PFSK-1 (cell line): ENCODE measurements around the gene CCL18.

ENCODE experiments used
- FOXP2 ChIP-seq: optimal IDR thresholded peaks from 2 replicates; pipeline ENCODE3; 2011; ENCODE audit warnings: borderline replicate concordance, control low read depth, inconsistent platforms; ENCODE audit not compliant: insufficient read depth; ENCODE audit errors: extremely low read length, extremely low read depth
- POLR2AphosphoS5 ChIP-seq: IDR thresholded peaks from 2 replicates; pipeline ENCODE4 v1.6.1; 2012; ENCODE audit warnings: low read depth, mild to moderate bottlenecking, control low read depth, low read length, moderate library complexity
- REST ChIP-seq, 2 experiments: IDR thresholded peaks; 2 replicates each; pipeline versions ENCODE4 v1.6.1 to v1.8.0; 2011 to 2012; ENCODE audit warnings: low read depth in 2 of 2, low read length in 2 of 2, control low read depth in 1 of 2, inconsistent platforms in 1 of 2, mild to moderate bottlenecking in 1 of 2, moderate library complexity in 1 of 2; ENCODE audit not compliant: insufficient read depth in 1 of 2
- SIN3A ChIP-seq: IDR thresholded peaks from 2 replicates; pipeline ENCODE4 v1.6.1; 2012; ENCODE audit warnings: mild to moderate bottlenecking, low read length, moderate library complexity, borderline replicate concordance; ENCODE audit not compliant: insufficient read depth
- TAF1 ChIP-seq: IDR thresholded peaks from 2 replicates; pipeline ENCODE4 v1.6.1; 2012; ENCODE audit warnings: low read length, control low read depth, borderline replicate concordance; ENCODE audit not compliant: insufficient read depth

Gene CCL18

GRCh38 chr17:36069136-36069535, 5.1 kb downstream of the CCL18 start:
- no peak for TF ChIP-seq POLR2AphosphoS5
- TF ChIP-seq REST (IDR thresholded peaks at IDR 0.05; ENCODE audit: insufficient read depth in 1 of 2, low read depth in 2 of 2, low read length in 2 of 2), result no peak
- TF ChIP-seq FOXP2, result no peak
- no peak for TF ChIP-seq TAF1
- no peak for TF ChIP-seq SIN3A

DNA sequence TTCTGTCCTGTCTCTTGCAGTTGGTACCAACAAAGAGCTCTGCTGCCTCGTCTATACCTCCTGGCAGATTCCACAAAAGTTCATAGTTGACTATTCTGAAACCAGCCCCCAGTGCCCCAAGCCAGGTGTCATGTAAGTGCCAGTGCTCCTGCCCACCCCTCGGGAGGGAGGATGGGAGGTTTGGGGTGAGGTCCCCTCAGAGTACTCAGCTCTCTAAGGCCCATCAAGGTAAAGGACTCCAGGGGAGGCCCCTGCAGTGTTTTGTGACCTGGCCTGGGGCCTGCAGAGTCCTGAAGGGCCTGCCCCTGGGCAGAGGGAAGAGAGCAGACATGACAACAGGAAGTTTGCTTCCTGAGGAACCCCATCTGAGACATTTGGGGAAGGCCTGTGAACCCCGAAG, 6.4 kb downstream of the CCL18 start:
- TF ChIP-seq SIN3A, result no peak
- TF ChIP-seq TAF1, result no peak
- no peak for TF ChIP-seq FOXP2
- no peak for TF ChIP-seq REST (IDR thresholded peaks at IDR 0.05; ENCODE audit: insufficient read depth in 1 of 2, low read depth in 2 of 2, low read length in 2 of 2)
- TF ChIP-seq POLR2AphosphoS5, result no peak

- TF ChIP-seq REST (IDR thresholded peaks at IDR 0.05; ENCODE audit: insufficient read depth in 1 of 2, low read depth in 2 of 2, low read length in 2 of 2) (no peak), TAF1 (no peak), FOXP2 (no peak), SIN3A (no peak), POLR2AphosphoS5 (no peak)
Observed at GRCh38 chr17:36071751-36072150, 7.7 kb downstream of the CCL18 start.

- TF ChIP-seq REST (IDR thresholded peaks at IDR 0.05; ENCODE audit: insufficient read depth in 1 of 2, low read depth in 2 of 2, low read length in 2 of 2) (no peak), TAF1 (no peak), FOXP2 (no peak), SIN3A (no peak)
Observed at GRCh38 chr17:36072431-36073121, 8.5 kb downstream of the CCL18 start.
